GM12865 (cell line): ENCODE data around the gene WNK4.

Experiments
- DNase-seq: peaks from one replicate; pipeline ENCODE4 v3.0.0; 2010; ENCODE audit warnings: low read depth
- H3K4me3 ChIP-seq: 2 replicates; pipeline ENCODE4 v1.5.1; 2011; ENCODE audit warnings: mild to moderate bottlenecking, low read depth, low read length, control low read depth
- CTCF ChIP-seq: IDR thresholded peaks from 2 replicates; pipeline ENCODE4 v1.5.1; 2011; ENCODE audit warnings: low read length, control low read depth, low read depth, inconsistent platforms; ENCODE audit not compliant: insufficient read depth; ENCODE audit errors: missing control alignments

Gene WNK4

GRCh38 chr17:42748202-42748907, 32.1 kb upstream of the WNK4 start:
- no peak for TF ChIP-seq CTCF

GRCh38 chr17:42748908-42749798, 31.3 kb upstream of the WNK4 start:
- no peak overlapping the region for H3K4me3 ChIP-seq
- TF ChIP-seq CTCF = no peak
- no peak for DNase-seq

More at GRCh38 chr17:42748202-42748907, 32.1 kb upstream of the WNK4 start:
- no peak overlapping the region for H3K4me3 ChIP-seq
- no peak for DNase-seq

- TF ChIP-seq CTCF = no peak
Observed at GRCh38 chr17:42750739-42751344, 29.6 kb upstream of the WNK4 start.

GRCh38 chr17:42751628-42752027, 28.8 kb upstream of the WNK4 start:
- no peak for TF ChIP-seq CTCF
- DNase-seq = no peak
- no peak overlapping the region for H3K4me3 ChIP-seq

More at GRCh38 chr17:42750739-42751344, 29.6 kb upstream of the WNK4 start:
- DNase-seq = no peak
- no peak overlapping the region for H3K4me3 ChIP-seq

GRCh38 chr17:42754782-42755181, 25.6 kb upstream of the WNK4 start:
- no peak overlapping the region for H3K4me3 ChIP-seq
- no peak for TF ChIP-seq CTCF
- DNase-seq = no peak

- peak; percentile 62 for DNase-seq
- no peak overlapping the region for H3K4me3 ChIP-seq
- no peak for TF ChIP-seq CTCF
Observed at GRCh38 chr17:42759982-42760651, 20.3 kb upstream of the WNK4 start.
